HG03039 (cell line): Measurements from ENCODE around the gene ASPDH.
"Not testable (repeated sequence)": the region's sequence is repeated elsewhere in the genome, so short reads cannot be mapped to it uniquely, and the experiment has no call there.

Experiments used
- ATAC-seq: cut with Tn5 transposase; IDR thresholded peaks from one replicate; pipeline ENCODE4 v1.9.1; 2021; ENCODE audit warnings: mild to moderate bottlenecking, moderate library complexity; ENCODE audit not compliant: unreplicated experiment

The ASPDH gene

DNA sequence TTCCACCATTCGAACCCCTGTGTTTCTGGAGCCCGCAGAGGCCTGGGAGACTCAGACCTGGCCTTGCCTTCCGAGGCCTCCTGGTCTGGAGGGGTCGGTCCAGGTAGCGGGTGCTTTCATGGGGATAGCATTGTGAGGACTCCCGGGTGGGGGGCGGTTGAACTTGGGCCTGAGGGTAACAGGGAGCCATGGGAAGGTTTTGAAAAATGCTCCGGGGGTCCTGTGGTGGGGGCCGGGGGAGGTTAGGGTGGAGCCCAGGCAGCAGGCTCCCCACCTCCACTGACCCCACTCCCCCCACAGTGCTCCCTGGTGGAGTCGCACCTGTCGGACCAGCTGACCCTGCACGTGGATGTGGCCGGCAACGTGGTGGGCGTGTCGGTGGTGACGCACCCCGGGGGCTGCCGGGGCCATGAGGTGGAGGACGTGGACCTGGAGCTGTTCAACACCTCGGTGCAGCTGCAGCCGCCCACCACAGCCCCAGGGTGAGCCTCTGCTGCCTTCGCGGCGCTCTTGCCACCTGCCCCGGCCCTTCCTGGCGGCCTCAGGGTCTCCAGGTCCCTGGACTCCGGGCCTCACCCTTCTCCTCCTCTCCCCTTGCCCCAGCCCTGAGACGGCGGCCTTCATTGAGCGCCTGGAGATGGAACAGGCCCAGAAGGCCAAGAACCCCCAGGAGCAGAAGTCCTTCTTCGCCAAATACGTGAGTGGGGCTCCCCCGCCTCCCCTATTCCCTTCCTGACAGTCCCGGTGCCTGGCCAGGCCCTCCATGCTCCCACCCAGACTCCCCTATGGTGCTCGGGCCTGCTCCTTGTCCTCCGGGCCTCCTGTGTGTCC, 33.2 kb downstream of the ASPDH start:
- no peak for ATAC-seq

- no peak for ATAC-seq
These were observed 33.9 kb downstream of the ASPDH start for GRCh38 chr19:50479761-50480251.

DNA sequence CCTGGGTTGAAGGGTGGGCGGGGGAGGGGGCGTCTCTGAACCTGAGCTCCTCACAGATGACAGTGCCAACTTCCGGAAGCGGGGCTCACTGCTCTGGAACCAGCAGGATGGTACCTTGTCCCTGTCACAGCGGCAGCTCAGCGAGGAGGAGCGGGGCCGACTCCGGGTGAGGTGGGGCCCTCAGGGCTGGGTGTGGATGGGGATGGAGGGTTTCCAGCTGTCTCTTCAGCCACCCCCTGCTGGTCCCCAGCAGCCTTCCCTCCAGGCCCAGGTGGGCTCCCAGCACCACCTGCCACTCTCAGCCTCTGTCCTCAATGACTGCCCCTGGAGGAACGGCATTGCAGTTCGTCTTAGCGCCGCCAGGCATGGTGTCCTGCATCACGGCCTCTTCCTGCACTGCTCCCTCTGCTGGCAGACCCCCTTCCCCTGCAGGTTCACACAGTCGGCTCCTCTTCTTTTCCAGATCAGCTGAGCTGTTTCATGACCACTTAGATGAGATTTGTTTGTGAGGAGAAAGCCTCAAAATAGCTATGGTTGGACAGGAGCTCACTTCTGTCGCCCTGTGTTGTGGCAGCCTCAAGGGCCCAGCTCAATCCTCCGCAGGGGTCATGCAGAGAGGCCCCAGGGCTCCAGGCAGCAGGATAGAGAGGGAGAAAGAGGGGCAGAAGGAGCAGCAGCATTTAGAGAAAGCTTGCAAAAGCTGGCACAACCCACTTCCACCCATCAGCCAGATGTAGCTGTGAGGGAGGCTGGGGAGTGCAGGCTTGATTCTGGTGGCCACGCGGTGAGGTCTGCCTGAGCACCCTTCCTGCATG, 34.6 kb downstream of the ASPDH start:
- ATAC-seq, result no peak

DNA sequence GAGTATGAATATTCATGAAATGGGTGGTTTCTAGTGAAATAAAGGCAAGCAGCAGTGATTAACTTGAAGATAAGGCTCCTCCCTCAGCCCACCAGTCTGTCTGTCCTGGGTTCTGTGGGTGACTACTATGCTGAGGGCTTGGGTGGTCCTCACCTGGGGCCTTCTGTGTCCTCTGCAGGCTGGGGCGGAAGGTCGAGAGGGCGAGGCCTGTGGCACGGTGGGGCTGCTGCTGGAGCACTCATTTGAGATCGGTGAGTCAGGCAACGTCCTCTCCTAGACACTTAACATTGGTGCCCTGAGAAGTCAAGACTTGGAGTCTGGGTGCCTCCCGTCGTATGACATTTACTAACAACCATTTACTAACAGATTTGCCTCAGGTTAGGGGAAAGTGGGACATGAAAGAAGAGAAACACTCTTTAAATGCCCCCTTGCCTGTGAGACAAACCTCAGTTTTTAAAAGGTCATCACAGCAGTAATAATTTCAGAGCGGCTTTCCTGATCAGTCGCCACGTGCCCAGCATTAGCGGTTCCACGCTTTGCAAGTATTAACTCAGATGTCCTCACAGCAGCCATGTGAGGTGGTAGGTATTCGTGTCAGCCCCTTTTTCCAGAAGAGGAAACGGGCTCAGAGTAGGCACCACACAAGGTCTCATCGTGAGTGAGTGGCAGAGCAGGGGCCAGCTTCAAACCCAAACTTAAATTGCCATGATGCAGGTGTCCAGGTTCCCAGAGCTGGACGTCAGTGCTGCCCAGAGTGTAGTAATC, 35.8 kb downstream of the ASPDH start:
- ATAC-seq, result no peak

DNA sequence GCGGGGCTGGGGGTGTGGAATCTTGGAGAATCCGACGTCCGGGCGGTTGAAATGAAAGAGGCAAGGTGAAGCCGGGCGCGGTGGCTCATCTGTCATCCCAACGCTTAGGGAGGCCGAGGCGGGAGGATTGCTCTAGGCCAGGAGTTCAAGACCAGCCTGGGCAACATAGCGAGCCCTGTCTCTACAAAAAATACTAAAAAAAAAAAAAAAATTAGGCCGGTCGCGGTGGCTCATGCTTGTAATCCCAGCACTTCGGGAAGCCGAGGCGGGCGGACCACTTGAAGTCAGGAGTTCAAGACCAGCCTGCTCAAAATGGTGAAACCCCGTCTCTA, 36.8 kb downstream of the ASPDH start:
- no peak for ATAC-seq

- ATAC-seq, result peak; percentile 63
These were observed 37.3 kb downstream of the ASPDH start, which contains the start of the genes EMC10 and GARIN5A for GRCh38 chr19:50476224-50476906. TSS of gene EMC10 (plus strand) at chr19:50476507. CDS start at chr19:50476545, 38 bp downstream. TSS of gene GARIN5A (minus strand) at chr19:50476848. CDS start at chr19:50476388, 460 bp downstream.

- no peak for ATAC-seq
These were observed 37.9 kb downstream of the ASPDH start for GRCh38 chr19:50475736-50476223.

DNA sequence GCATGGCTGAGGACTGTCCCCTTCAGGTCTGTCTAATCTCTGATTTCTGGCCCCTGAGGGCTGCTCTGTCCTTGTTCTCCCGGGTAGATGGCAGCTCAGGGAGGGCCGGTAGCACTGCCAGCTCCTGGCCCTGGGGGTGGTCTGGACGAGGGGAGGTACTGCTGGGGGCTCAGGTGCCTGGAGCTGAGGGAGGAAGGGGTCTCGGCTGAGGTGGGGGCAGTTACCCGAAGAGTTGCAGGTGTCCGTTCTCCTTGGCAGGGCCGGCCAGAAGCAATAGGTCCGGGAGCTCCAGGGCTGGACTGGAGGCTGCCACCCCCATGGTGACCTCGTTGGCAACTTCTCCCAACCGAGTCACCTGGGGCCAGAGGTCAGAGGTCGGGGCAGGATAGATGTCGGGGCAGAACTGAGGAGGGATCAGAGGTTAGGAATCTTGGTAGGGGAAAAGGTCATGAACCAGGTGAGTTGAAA, 38.6 kb downstream of the ASPDH start:
- ATAC-seq, result no peak

- ATAC-seq, result not testable (repeated sequence)
These were observed 40.4 kb downstream of the ASPDH start for GRCh38 chr19:50473336-50473735.

DNA sequence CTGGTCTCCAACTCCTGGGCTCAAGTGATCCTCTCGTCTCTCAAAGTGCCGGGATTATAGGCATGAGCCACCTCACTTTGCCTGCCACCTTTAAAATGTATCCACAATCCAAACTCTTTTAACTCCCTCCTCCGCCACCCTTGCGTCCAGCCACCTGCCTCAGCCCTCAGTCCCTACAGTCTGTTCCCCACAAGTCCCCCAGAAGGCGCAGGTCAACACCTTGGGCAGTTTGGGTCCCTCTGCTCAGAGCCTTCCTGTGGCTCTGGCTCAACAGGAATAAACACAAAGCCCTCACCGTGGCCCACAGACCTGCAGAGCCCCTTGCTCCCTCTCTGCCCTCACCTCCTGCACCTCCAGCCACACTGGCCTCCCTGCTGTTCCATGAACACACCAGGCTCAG, 44.9 kb downstream of the ASPDH start:
- ATAC-seq, result no peak

- no peak for ATAC-seq
These were observed 46.1 kb downstream of the ASPDH start for GRCh38 chr19:50467566-50467965.

GRCh38 chr19:50466706-50467039, 47.0 kb downstream of the ASPDH start:
- no peak for ATAC-seq

DNA sequence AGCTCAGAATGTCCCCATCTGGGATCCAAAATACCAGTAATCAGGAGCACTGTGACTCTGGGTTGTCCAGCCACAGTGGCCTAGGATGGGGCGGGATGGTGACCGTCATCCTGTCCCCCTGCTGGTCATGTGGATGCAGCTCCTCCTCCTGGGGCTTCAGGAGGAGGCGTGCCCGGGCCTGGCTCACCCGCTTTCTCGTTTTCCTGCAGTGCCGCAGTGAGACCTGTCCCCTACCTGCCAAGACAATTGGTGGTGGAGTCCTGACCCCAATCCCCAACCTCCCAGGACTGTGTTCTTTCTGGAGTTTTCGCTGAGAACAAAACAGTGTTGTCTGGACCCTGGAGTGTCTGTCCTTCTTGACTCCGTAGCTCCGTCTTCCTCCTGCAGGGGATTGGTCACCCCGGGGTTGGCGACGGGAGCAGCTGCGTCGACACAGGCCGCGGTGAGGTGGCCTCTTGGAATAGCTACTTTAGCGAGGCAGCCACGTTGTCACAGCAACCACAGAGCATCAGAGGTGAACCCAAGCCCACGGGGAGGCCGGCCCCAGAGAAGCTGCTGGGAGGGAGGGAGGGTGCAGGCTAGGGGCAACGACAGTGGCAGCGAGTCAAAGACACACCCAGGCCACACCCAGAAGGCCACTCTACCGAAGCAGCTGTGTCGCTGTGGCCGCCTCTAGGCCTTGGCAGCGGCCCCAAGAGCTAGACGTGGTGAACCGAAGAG, 47.6 kb downstream of the ASPDH start:
- ATAC-seq, result no peak

- ATAC-seq, result no peak
These were observed 48.7 kb downstream of the ASPDH start for GRCh38 chr19:50465000-50465399.

DNA sequence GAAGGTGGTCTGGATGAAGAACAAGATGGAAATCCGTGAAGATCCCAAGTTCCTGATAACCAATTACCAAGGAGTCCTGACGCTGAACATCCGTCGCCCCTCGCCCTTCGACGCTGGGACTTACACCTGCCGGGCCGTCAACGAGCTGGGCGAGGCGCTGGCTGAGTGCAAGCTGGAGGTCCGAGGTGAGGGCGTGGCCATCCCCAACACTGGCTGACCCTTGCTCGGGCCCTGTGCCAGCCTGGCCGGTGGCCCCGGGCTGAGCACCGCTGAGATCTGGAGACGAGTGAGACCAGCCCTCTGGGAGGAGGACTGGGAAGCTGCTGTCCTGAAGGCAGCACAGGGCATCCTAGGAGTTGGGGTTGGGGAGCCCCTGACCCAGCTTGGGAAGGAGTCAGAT, 49.4 kb downstream of the ASPDH start:
- ATAC-seq, result no peak

GRCh38 chr19:50462970-50463369, 50.7 kb downstream of the ASPDH start:
- no peak for ATAC-seq
